GM12878 (cell line): Measurements from ENCODE around the gene MYO3B. TPM values are rescaled to one million over a fixed set of nuclear protein-coding genes. Genes with fewer than 3 reads are reported as not detected.

ENCODE experiments used
- ATAC-seq: fragments of 200-7000 bp; cut with Tn5 transposase; 3 replicates; pipeline ENCODE4 v1.9.1; 2020; ENCODE audit warnings: mild to moderate bottlenecking, moderate library complexity
- BruUV-seq: library from RNA; stranded (reverse); fragments of 400-500 nt; replicated peaks from 2 replicates; lab custom pipeline; 2021; lab: Mats Ljungman, UMichigan
- CTCF ChIA-PET: fragments of 300-600 bp; sonication (Branson Sonifier 250); formaldehyde crosslinking; extraction: SDS; loops from one replicate; lab custom pipeline; 2021; ENCODE audit warnings: inconsistent platforms; lab: Yijun Ruan, JAX
- POLR2A ChIA-PET: fragments of 350-600 bp; formaldehyde crosslinking; extraction: SDS; loops from one replicate; lab custom pipeline; 2021; ENCODE audit warnings: inconsistent platforms; lab: Charles Lee
- RAD21 ChIA-PET: fragments of 300-600 bp; sonication (Branson Sonifier 250); formaldehyde crosslinking; loops from one replicate; lab custom pipeline; 2023; ENCODE audit warnings: antibody characterized with exemption; ENCODE audit not compliant: unreplicated experiment; lab: Charles Lee
- SMC1A ChIA-PET: fragments of 300-600 bp; sonication (Branson Sonifier 250); formaldehyde crosslinking; loops from one replicate; lab custom pipeline; 2023; ENCODE audit not compliant: unreplicated experiment, uncharacterized antibody; lab: Charles Lee
- DNase-seq: peaks from one replicate; pipeline ENCODE4 v3.0.0-alpha.2; 2011; ENCODE audit warnings: low read depth, low spot score
- FAIRE-seq: peaks from 3 replicates; lab custom pipeline; 2011; peaks lifted over from hg19 to GRCh38; lab: Jason Lieb, UNC
- H2AFZ ChIP-seq: 2 replicates; pipeline ENCODE4 v1.6.0; 2011; ENCODE audit warnings: low read depth, low read length, control low read depth; ENCODE audit not compliant: control insufficient read depth
- H3K27ac ChIP-seq: 2 replicates; pipeline ENCODE4 v1.5.1; 2011; ENCODE audit warnings: control low read depth; ENCODE audit not compliant: control insufficient read depth, insufficient read depth
- H3K27me3 ChIP-seq, 2 experiments: replicated peaks in 1 of 2; 2 replicates each; pipeline versions ENCODE4 v1.6.0 to v1.6.1; 2011; ENCODE audit warnings: low read length in 1 of 2; ENCODE audit not compliant: control insufficient read depth in 2 of 2, insufficient read depth in 2 of 2
- H3K36me3 ChIP-seq, 2 experiments: 2 replicates each; pipeline ENCODE4 v1.5.1; 2011; ENCODE audit warnings: low read length in 1 of 2; ENCODE audit not compliant: control insufficient read depth in 2 of 2, insufficient read depth in 2 of 2
- H3K4me1 ChIP-seq: 2 replicates; pipeline ENCODE4 v1.6.1; 2011; ENCODE audit warnings: mild to moderate bottlenecking, low read length, moderate library complexity, mixed read lengths; ENCODE audit not compliant: control insufficient read depth, insufficient read depth
- H3K4me2 ChIP-seq: 2 replicates; pipeline ENCODE4 v1.6.0; 2011; ENCODE audit warnings: control low read depth; ENCODE audit not compliant: control insufficient read depth, insufficient read depth
- H3K4me3 ChIP-seq: fragments of 200-600 bp; sonication (generic); 2 replicates; pipeline ENCODE4 v1.5.1; 2016
- H3K79me2 ChIP-seq: 2 replicates; pipeline ENCODE4 v1.6.0; 2011; ENCODE audit warnings: low read length; ENCODE audit not compliant: control insufficient read depth, insufficient read depth
- H3K9ac ChIP-seq: 2 replicates; pipeline ENCODE4 v1.8.0; 2011; ENCODE audit warnings: low read length, control low read depth, mixed read lengths; ENCODE audit not compliant: control insufficient read depth, insufficient read depth
- H3K9me3 ChIP-seq: replicated peaks from 3 replicates; pipeline ENCODE4 v1.5.1; 2011; ENCODE audit warnings: mild to moderate bottlenecking, low read length; ENCODE audit not compliant: control insufficient read depth, insufficient read depth
- H4K20me1 ChIP-seq: 2 replicates; pipeline ENCODE4 v1.6.0; 2011; ENCODE audit not compliant: control insufficient read depth, insufficient read depth
- BMI1 ChIP-seq: fragments of 450-650 bp; IDR thresholded peaks from 2 replicates; pipeline ENCODE4 v1.6.1; 2016; ENCODE audit warnings: mild to moderate bottlenecking, moderate library complexity, borderline replicate concordance
- RBBP5 ChIP-seq: fragments of 200-600 bp; sonication (generic); conservative IDR thresholded peaks from 2 replicates; pipeline ENCODE4 v1.6.1; 2016
- SMAD5 ChIP-seq: IDR thresholded peaks from 2 replicates; pipeline ENCODE4 v1.6.1; 2016; ENCODE audit warnings: antibody characterized with exemption, low read depth
- SRF ChIP-seq, 2 experiments: IDR thresholded peaks; 2 replicates each; pipeline ENCODE4 v1.6.1; 2011; ENCODE audit warnings: low read depth in 2 of 2, low read length in 2 of 2, mild to moderate bottlenecking in 1 of 2, moderate library complexity in 1 of 2
- YBX1 ChIP-seq: fragments of 450-650 bp; IDR thresholded peaks from 2 replicates; pipeline ENCODE4 v1.6.1; 2016; ENCODE audit warnings: antibody characterized with exemption
- WGBS: methylation state at CpG from one replicate; pipeline ENCODE4 v1.1.6; 2016; ENCODE audit warnings: low lambda C conversion rate; ENCODE audit not compliant: insufficient replicate concordance, insufficient coverage; ENCODE audit errors: missing lambda C conversion rate; 5-methylcytosine and 5-hydroxymethylcytosine counted together
- in situ Hi-C: fragments of 300-500 bp; cut with MboI; formaldehyde crosslinking; loops from 9 replicates; pipeline ENCODE4 v1.14.3; 2018; ENCODE audit warnings: mixed read lengths
- intact Hi-C: fragments of 100-400 bp; cut with micrococcal nuclease; formaldehyde crosslinking; loops from one replicate; pipeline ENCODE4 v1.14.2; 2022; ENCODE audit not compliant: unreplicated experiment
- polyA plus RNA-seq, 11 experiments: library from polyadenylated mRNA; depleted of rRNA in 4 of 11; unstranded in 6 of 11; stranded (reverse) in 5 of 11; fragments of >200 nt; fragmentation: Nextera tagmentation in 4 of 11; fragmentation: Illumina TruSeq in 1 of 11; extraction: Ambion mirVana in 4 of 11; extraction: Trizol in 1 of 11; gene quantifications; 1 replicate in 1 of 11; 2 replicates in 10 of 11; pipeline versions ENCODE4 v1.2.1 to v1.2.3, GENCODE V29; 2011 to 2016; ENCODE audit warnings: inconsistent platforms in 2 of 11, missing spikeins in 2 of 11, low read depth in 1 of 11
- total RNA-seq, 4 experiments: library from RNA; depleted of rRNA in 3 of 4; stranded (reverse); fragments of >200 nt in 3 of 4; fragmentation: Illumina TruSeq in 1 of 4; extraction: Trizol in 1 of 4; gene quantifications; 2 replicates each; pipeline versions ENCODE4 v1.2.1 to v1.2.3, GENCODE V29; 2013 to 2021
- TF ChIP-seq, protein P1 (sequence below), 3 experiments: IDR thresholded peaks in 2 of 3; conservative IDR thresholded peaks in 1 of 3; 2 replicates each; pipeline ENCODE4 v1.5.1; 2011; ENCODE audit warnings: low read depth in 3 of 3, low read length in 3 of 3, mild to moderate bottlenecking in 3 of 3, control low read depth in 2 of 3, moderate library complexity in 2 of 3, inconsistent platforms in 1 of 3, mixed read lengths in 1 of 3; ENCODE audit not compliant: control insufficient read depth in 2 of 3, insufficient read depth in 1 of 3; ENCODE audit errors: extremely low read depth in 1 of 3

Gene MYO3B
- total and polyA plus RNA-seq, 10 of the 15 experiments (the other 5 are each of a cell fraction or from before 2014, with no cell fraction given): 1.1 to 7.1 (median 2.1) TPM

GRCh38 chr2:170436077-170436943, 258.4 kb downstream of the MYO3B start:
- FAIRE-seq (no peak), ATAC-seq (no peak), DNase-seq (no peak)
- Histone ChIP-seq H3K4me3 (no peak overlapping the region), H3K4me1 (peaks cover 6% of the 10 kb centered on the region; the same call in 1 of the 2 replicates), H3K27ac (no peak overlapping the region), H2AFZ (no peak overlapping the region), H3K36me3 (no peaks in the 10 kb centered on the region), H3K9me3 (no peaks in the 10 kb centered on the region), H3K4me2 (no peak overlapping the region), H4K20me1 (no peaks in the 10 kb centered on the region), H3K27me3 (no peaks in the 10 kb centered on the region), H3K9ac (no peak overlapping the region), H3K79me2 (no peaks in the 10 kb centered on the region)
- TF ChIP-seq RBBP5 (no peak), SMAD5 (no peak), SRF (IDR thresholded peaks at IDR 0.05; ENCODE audit: low read depth in 2 of 2, low read length in 2 of 2) (no peak), YBX1 (no peak), BMI1 (no peak)
- TF ChIP-seq, protein P1, sequence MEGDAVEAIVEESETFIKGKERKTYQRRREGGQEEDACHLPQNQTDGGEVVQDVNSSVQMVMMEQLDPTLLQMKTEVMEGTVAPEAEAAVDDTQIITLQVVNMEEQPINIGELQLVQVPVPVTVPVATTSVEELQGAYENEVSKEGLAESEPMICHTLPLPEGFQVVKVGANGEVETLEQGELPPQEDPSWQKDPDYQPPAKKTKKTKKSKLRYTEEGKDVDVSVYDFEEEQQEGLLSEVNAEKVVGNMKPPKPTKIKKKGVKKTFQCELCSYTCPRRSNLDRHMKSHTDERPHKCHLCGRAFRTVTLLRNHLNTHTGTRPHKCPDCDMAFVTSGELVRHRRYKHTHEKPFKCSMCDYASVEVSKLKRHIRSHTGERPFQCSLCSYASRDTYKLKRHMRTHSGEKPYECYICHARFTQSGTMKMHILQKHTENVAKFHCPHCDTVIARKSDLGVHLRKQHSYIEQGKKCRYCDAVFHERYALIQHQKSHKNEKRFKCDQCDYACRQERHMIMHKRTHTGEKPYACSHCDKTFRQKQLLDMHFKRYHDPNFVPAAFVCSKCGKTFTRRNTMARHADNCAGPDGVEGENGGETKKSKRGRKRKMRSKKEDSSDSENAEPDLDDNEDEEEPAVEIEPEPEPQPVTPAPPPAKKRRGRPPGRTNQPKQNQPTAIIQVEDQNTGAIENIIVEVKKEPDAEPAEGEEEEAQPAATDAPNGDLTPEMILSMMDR (IDR thresholded peaks at IDR 0.05 in 2 of 3, conservative IDR thresholded peaks at IDR 0.05 in 1 of 3; ENCODE audit: control insufficient read depth in 2 of 3, extremely low read depth in 1 of 3, insufficient read depth in 1 of 3, low read depth in 3 of 3, low read length in 3 of 3): no peak
- WGBS: 44% methylated on average over 5 of the region's 5 CpGs
- SMC1A ChIA-PET: interaction anchor here (0.9 to 3.4 kb wide), 11 partner anchors 12 to 243 kb away, joined by 3 to 19 read pairs (median 4); no protein-coding TSS in a partner anchor
- RAD21 ChIA-PET: interaction anchor here (1.2 to 1.5 kb wide), 2 partner anchors 71 to 97 kb away, joined by 3 to 8 read pairs; no protein-coding TSS in a partner anchor
- POLR2A ChIA-PET: no interaction called here
- CTCF ChIA-PET: interaction anchor here (0.7 to 2.4 kb wide), 6 partner anchors 11 to 379 kb away, joined by 3 to 11 read pairs (median 4); partner anchors contain the start of gene GAD1
- BruUV-seq: no TSS peak
- intact Hi-C loops: no loop called here
- in situ Hi-C loops: no loop called here
